ENCODE data around the gene ADCY6. TPM values are rescaled to one million over a fixed set of nuclear protein-coding genes. Genes with fewer than 3 reads are reported as not detected.

Gene ADCY6
- polyA plus RNA-seq, 3 donors: 0.03 to 0.29 TPM; not detected in 1

DNA sequence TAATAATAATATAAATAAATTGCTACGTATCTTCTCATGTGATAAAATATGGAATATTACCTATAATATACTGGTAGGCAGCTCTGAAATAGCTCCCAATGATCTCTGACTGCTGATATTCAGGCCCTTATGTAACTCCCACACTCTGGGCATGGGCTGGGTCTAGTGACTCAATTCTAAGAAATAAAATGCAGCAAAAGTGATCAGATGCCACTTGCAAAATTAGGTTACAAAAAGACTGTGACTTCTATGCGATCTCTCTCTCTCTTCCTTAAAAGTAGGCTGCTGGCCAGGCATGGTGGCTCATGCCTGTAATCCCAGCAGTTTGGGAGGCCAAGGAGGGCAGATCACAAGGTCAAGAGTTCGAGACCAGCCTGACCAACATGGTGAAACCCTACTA is 19.1 kb upstream of the ADCY6 start:
- H3K4me1 ChIP-seq (ENCODE audit: control insufficient read depth in 1 of 2, insufficient read depth in 2 of 2, low read length in 2 of 2): no peaks in the 10 kb centered on the region
- no peaks in the 10 kb centered on the region for H3K9me3 ChIP-seq (replicated peaks in 1 of 2; ENCODE audit: control insufficient read depth in 1 of 2, insufficient read depth in 1 of 2, low read length in 2 of 2)
- no peak overlapping the region for H3K4me3 ChIP-seq (replicated peaks in 1 of 3; ENCODE audit: low read depth in 2 of 3, low read length in 3 of 3)
- Mint-ChIP-seq H3K27ac (no peak overlapping the region), H3K4me3 (no peak overlapping the region), H3K9me3 (peaks cover 0 to 2% (median 0%) of the 10 kb centered on the region in 7 donors), H3K36me3 (no peaks in the 10 kb centered on the region), H3K4me1 (peaks cover 3% of the 10 kb centered on the region), H3K27me3 (ENCODE audit: low read depth in 3 of 3) (peaks cover 2 to 10% (median 4%) of the 10 kb centered on the region in 3 donors)
- no peak for DNase-seq
- no peak overlapping the region for H2AFZ ChIP-seq (ENCODE audit: insufficient read depth, low read depth, low read length, poor library complexity, severe bottlenecking)
- H3K9ac ChIP-seq (ENCODE audit: insufficient read depth, low read length, poor library complexity, severe bottlenecking): no peak overlapping the region
- no peaks in the 10 kb centered on the region for H3K79me2 ChIP-seq (ENCODE audit: insufficient read depth, low read length)
- TF ChIP-seq, protein P1, sequence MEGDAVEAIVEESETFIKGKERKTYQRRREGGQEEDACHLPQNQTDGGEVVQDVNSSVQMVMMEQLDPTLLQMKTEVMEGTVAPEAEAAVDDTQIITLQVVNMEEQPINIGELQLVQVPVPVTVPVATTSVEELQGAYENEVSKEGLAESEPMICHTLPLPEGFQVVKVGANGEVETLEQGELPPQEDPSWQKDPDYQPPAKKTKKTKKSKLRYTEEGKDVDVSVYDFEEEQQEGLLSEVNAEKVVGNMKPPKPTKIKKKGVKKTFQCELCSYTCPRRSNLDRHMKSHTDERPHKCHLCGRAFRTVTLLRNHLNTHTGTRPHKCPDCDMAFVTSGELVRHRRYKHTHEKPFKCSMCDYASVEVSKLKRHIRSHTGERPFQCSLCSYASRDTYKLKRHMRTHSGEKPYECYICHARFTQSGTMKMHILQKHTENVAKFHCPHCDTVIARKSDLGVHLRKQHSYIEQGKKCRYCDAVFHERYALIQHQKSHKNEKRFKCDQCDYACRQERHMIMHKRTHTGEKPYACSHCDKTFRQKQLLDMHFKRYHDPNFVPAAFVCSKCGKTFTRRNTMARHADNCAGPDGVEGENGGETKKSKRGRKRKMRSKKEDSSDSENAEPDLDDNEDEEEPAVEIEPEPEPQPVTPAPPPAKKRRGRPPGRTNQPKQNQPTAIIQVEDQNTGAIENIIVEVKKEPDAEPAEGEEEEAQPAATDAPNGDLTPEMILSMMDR (IDR thresholded peaks at IDR 0.05): no peak
- H3K27me3 ChIP-seq (ENCODE audit: control insufficient read depth in 2 of 2, insufficient read depth in 2 of 2, low read length in 2 of 2): no peaks in the 10 kb centered on the region
- no peak overlapping the region for H3K4me2 ChIP-seq (replicated peaks; ENCODE audit: extremely low read depth, low read length, poor library complexity, severe bottlenecking)
- H3K36me3 ChIP-seq (replicated peaks in 1 of 2; ENCODE audit: control insufficient read depth in 1 of 2, insufficient read depth in 2 of 2, low read length in 2 of 2): no peaks in the 10 kb centered on the region
- no peaks in the 10 kb centered on the region for H4K20me1 ChIP-seq (ENCODE audit: insufficient read depth, low read length)
- WGBS (ENCODE audit: insufficient coverage): 83% methylated on average over 2 of the region's 3 CpGs
- intact Hi-C loops (cut with micrococcal nuclease): no loop called here
- no peak overlapping the region for H3K27ac ChIP-seq (ENCODE audit: low read depth in 1 of 2, low read length in 2 of 2)

DNA sequence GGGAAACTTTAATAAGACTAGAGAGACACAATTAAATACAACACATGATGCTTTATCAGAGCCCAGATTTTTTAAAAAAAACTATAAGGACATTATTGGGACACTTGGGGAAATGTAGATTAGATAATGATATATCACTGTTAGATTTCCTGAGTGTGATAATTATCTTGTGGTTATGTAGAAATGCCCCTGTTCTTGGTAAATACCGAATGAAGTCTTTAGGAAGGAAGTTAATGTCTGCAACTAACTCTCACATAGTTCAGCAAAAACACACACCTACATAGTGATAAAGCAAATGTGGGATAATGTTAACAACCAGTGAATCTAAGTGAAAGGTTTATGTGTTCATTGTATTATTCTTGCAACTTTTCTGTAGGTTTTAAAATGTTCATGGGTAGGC is 14.8 kb upstream of the ADCY6 start:
- Mint-ChIP-seq H3K4me3 (no peak overlapping the region), H3K36me3 (no peaks in the 10 kb centered on the region), H3K27ac (no peak overlapping the region), H3K4me1 (peaks cover 3% of the 10 kb centered on the region), H3K9me3 (peaks cover 0 to 2% (median 0%) of the 10 kb centered on the region in 7 donors), H3K27me3 (ENCODE audit: low read depth in 3 of 3) (peaks cover 7 to 10% (median 8%) of the 10 kb centered on the region in 3 donors)
- Histone ChIP-seq H3K9me3 (replicated peaks in 1 of 2; ENCODE audit: control insufficient read depth in 1 of 2, insufficient read depth in 1 of 2, low read length in 2 of 2) (no peaks in the 10 kb centered on the region), H4K20me1 (ENCODE audit: insufficient read depth, low read length) (no peaks in the 10 kb centered on the region), H3K4me3 (replicated peaks in 1 of 3; ENCODE audit: low read depth in 2 of 3, low read length in 3 of 3) (no peak overlapping the region), H3K27ac (ENCODE audit: low read depth in 1 of 2, low read length in 2 of 2) (no peak overlapping the region), H2AFZ (ENCODE audit: insufficient read depth, low read depth, low read length, poor library complexity, severe bottlenecking) (no peak overlapping the region), H3K4me1 (ENCODE audit: control insufficient read depth in 1 of 2, insufficient read depth in 2 of 2, low read length in 2 of 2) (no peaks in the 10 kb centered on the region), H3K4me2 (replicated peaks; ENCODE audit: extremely low read depth, low read length, poor library complexity, severe bottlenecking) (no peak overlapping the region), H3K9ac (ENCODE audit: insufficient read depth, low read length, poor library complexity, severe bottlenecking) (no peak overlapping the region), H3K27me3 (ENCODE audit: control insufficient read depth in 2 of 2, insufficient read depth in 2 of 2, low read length in 2 of 2) (no peaks in the 10 kb centered on the region), H3K79me2 (ENCODE audit: insufficient read depth, low read length) (no peaks in the 10 kb centered on the region), H3K36me3 (replicated peaks in 1 of 2; ENCODE audit: control insufficient read depth in 1 of 2, insufficient read depth in 2 of 2, low read length in 2 of 2) (no peaks in the 10 kb centered on the region)
- intact Hi-C loops (cut with micrococcal nuclease): no loop called here
- TF ChIP-seq, protein P1 (IDR thresholded peaks at IDR 0.05): no peak
- no CpG with 5 or more reads among the region's 1 CpG for WGBS (ENCODE audit: insufficient coverage)
- DNase-seq: no peak

Data from CD14-positive monocyte (primary cell).